Thoracic aorta (tissue), 2 donors: ENCODE results near the gene MRGPRX2. TPM values are rescaled to one million over a fixed set of nuclear protein-coding genes. Genes with fewer than 3 reads are reported as not detected.

Experiments used
- ATAC-seq: fragments of 150-250 bp; one replicate; pipeline ENCODE4 v1.8.0; 2017; ENCODE audit warnings: low read depth; ENCODE audit not compliant: insufficient number of reproducible peaks, low FRiP score
- DNase-seq: peaks from one replicate; pipeline ENCODE4 v3.0.0-alpha.2; 2020; ENCODE audit warnings: low spot score
- H3K27ac ChIP-seq, 2 donors: fragments of 200-600 bp; sonication (generic); 1 replicate in 1 of 2; 2 replicates in 1 of 2; pipeline ENCODE4 v1.5.1; 2016; ENCODE audit warnings: mild to moderate bottlenecking in 2 of 2, moderate library complexity in 2 of 2
- H3K27me3 ChIP-seq: fragments of 200-600 bp; sonication (generic); replicated peaks from 2 replicates; pipeline ENCODE4 v1.6.0; 2016; ENCODE audit warnings: mild to moderate bottlenecking; ENCODE audit not compliant: insufficient read depth
- H3K36me3 ChIP-seq: fragments of 200-600 bp; sonication (generic); one replicate; pipeline ENCODE4 v1.5.1; 2016
- H3K4me1 ChIP-seq, 2 donors: fragments of 200-600 bp; sonication (generic); 1 replicate in 1 of 2; 2 replicates in 1 of 2; pipeline versions ENCODE4 v1.5.1 to v1.6.0; 2016; ENCODE audit warnings: low read depth in 2 of 2, mild to moderate bottlenecking in 1 of 2; ENCODE audit not compliant: control insufficient read depth in 1 of 2
- H3K4me3 ChIP-seq: fragments of 200-600 bp; sonication (generic); 2 replicates; pipeline ENCODE4 v1.5.1; 2016; ENCODE audit warnings: mild to moderate bottlenecking
- H3K9me3 ChIP-seq: fragments of 200-600 bp; sonication (generic); 2 replicates; pipeline ENCODE4 v1.5.1; 2016
- total RNA-seq, 2 donors: library from RNA; depleted of rRNA; stranded (reverse); fragments of >200 nt; gene quantifications; one replicate each; pipeline versions ENCODE4 v1.1.0 to v1.2.3, GENCODE V29; 2016
- TF ChIP-seq, protein P1 (sequence below): fragments of 200-600 bp; sonication (generic); IDR thresholded peaks from one replicate; pipeline ENCODE4 v1.5.1; 2019; ENCODE audit warnings: antibody characterized with exemption

MRGPRX2 gene
- total RNA-seq, 2 donors from 2014 or later = 0.27 TPM; not detected in 1

- Histone ChIP-seq H3K4me3 (peak overlapping the region; percentile 47), H3K27me3 (no peaks in the 10 kb centered on the region), H3K4me1 (no peaks in the 10 kb centered on the region), H3K27ac (no peak overlapping the region), H3K9me3 (no peaks in the 10 kb centered on the region), H3K36me3 (no peaks in the 10 kb centered on the region)
- TF ChIP-seq, protein P1, sequence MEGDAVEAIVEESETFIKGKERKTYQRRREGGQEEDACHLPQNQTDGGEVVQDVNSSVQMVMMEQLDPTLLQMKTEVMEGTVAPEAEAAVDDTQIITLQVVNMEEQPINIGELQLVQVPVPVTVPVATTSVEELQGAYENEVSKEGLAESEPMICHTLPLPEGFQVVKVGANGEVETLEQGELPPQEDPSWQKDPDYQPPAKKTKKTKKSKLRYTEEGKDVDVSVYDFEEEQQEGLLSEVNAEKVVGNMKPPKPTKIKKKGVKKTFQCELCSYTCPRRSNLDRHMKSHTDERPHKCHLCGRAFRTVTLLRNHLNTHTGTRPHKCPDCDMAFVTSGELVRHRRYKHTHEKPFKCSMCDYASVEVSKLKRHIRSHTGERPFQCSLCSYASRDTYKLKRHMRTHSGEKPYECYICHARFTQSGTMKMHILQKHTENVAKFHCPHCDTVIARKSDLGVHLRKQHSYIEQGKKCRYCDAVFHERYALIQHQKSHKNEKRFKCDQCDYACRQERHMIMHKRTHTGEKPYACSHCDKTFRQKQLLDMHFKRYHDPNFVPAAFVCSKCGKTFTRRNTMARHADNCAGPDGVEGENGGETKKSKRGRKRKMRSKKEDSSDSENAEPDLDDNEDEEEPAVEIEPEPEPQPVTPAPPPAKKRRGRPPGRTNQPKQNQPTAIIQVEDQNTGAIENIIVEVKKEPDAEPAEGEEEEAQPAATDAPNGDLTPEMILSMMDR = peak; percentile 63
- ATAC-seq = no peak
- no peak for DNase-seq
Observed at GRCh38 chr11:19071255-19071654, 10.7 kb upstream of the MRGPRX2 start.

- no peaks in the 10 kb centered on the region for H3K27me3 ChIP-seq
- no peaks in the 10 kb centered on the region for H3K4me1 ChIP-seq
- ATAC-seq = no peak
- DNase-seq = no peak
- no peaks in the 10 kb centered on the region for H3K9me3 ChIP-seq
- no peaks in the 10 kb centered on the region for H3K36me3 ChIP-seq
- no peak overlapping the region for H3K27ac ChIP-seq
- TF ChIP-seq, protein P1 = no peak
- no peak overlapping the region for H3K4me3 ChIP-seq
Observed at GRCh38 chr11:19059833-19060232, 684 bp downstream of the MRGPRX2 start.

DNA sequence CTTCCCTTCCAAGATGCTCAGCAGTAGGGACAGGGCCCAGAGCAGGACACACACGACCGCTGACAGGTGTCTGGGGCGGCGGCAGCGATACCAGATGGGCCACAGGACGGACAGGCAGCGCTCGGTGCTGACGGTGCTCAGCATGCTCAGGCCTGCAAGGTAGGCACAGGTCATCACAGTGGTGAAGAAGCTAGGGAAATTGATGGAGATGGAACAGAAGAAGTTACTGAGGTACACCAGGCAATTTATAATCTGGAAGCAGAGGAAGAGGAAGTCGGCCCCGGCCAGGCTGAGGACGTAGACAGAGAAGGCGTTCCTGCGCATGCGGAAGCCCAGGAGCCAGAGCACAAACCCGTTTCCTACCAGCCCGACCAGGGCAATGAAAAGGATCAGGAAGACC lies 4.6 kb downstream of the MRGPRX2 start:
- H3K36me3 ChIP-seq = no peaks in the 10 kb centered on the region
- no peaks in the 10 kb centered on the region for H3K4me1 ChIP-seq
- no peaks in the 10 kb centered on the region for H3K9me3 ChIP-seq
- no peak overlapping the region for H3K4me3 ChIP-seq
- TF ChIP-seq, protein P1 = no peak
- no peak overlapping the region for H3K27ac ChIP-seq
- DNase-seq (no peak), ATAC-seq (no peak)
- H3K27me3 ChIP-seq = no peaks in the 10 kb centered on the region

DNA sequence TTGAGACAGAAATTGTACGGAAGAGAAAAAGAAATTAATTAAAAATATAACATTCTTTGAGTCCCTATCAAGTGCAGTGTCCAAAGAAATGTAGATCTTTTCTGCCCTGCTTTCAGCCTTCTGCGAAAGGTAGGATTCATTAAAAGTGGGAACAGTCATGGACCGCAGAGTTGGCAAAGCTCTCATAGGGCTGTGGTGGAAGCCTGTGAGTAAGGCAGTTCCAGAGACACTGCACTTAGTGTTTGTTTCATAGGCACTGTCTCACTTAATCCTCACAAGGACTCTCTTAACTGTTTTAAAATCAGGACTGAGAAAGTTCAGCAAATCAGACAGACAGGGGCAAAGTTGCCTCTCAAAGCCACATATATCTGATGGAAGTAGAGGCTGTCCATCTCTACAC lies 5.5 kb downstream of the MRGPRX2 start:
- no peaks in the 10 kb centered on the region for H3K27me3 ChIP-seq
- H3K9me3 ChIP-seq = peaks cover 1% of the 10 kb centered on the region
- DNase-seq = no peak
- H3K36me3 ChIP-seq = no peaks in the 10 kb centered on the region
- H3K27ac ChIP-seq = no peak overlapping the region
- TF ChIP-seq, protein P1 = no peak
- H3K4me1 ChIP-seq = no peaks in the 10 kb centered on the region
- ATAC-seq = no peak
- H3K4me3 ChIP-seq = no peak overlapping the region

- no peaks in the 10 kb centered on the region for H3K36me3 ChIP-seq
- no peak for DNase-seq
- no peaks in the 10 kb centered on the region for H3K27me3 ChIP-seq
- H3K9me3 ChIP-seq = peaks cover 2% of the 10 kb centered on the region
- no peak for ATAC-seq
- TF ChIP-seq, protein P1 = no peak
- H3K4me3 ChIP-seq = no peak overlapping the region
- no peak overlapping the region for H3K27ac ChIP-seq
- H3K4me1 ChIP-seq = no peaks in the 10 kb centered on the region
Observed at GRCh38 chr11:19053909-19054308, 6.6 kb downstream of the MRGPRX2 start.
